Peyer's patch (tissue), 4 donors: ENCODE results near the gene KRTDAP. TPM values are rescaled to one million over a fixed set of nuclear protein-coding genes. Genes with fewer than 3 reads are reported as not detected.

Source experiments
- DNase-seq, 3 donors: peaks; one replicate each; pipeline ENCODE4 v3.0.0-alpha.2; 2017 to 2019
- H3K27ac ChIP-seq, 4 donors: fragments of 200-600 bp; sonication (generic); one replicate each; pipeline ENCODE4 v1.5.1; 2016 to 2019
- H3K27me3 ChIP-seq, 2 donors: fragments of 200-600 bp; sonication (generic); one replicate each; pipeline ENCODE4 v1.5.1; 2019
- H3K36me3 ChIP-seq, 3 donors: fragments of 200-600 bp; sonication (generic); one replicate each; pipeline ENCODE4 v1.5.1; 2016 to 2019
- H3K4me1 ChIP-seq, 4 donors: fragments of 200-600 bp; sonication (generic); one replicate each; pipeline ENCODE4 v1.5.1; 2016 to 2019
- H3K4me3 ChIP-seq, 4 donors: fragments of 200-600 bp; sonication (generic); 1 replicate in 3 of 4; 2 replicates in 1 of 4; pipeline ENCODE4 v1.5.1; 2016 to 2019; ENCODE audit warnings: mild to moderate bottlenecking in 1 of 4
- H3K9me3 ChIP-seq, 4 donors: fragments of 200-600 bp; sonication (generic); one replicate each; pipeline ENCODE4 v1.5.1; 2016 to 2019; ENCODE audit warnings: mild to moderate bottlenecking in 1 of 4
- CTCF ChIP-seq, 6 experiments: fragments of 450-650 bp in 4 of 6; fragments of 200-600 bp in 2 of 6; sonication (generic) in 1 of 6; IDR thresholded peaks; one replicate each; pipeline ENCODE4 v1.5.1; 2017 to 2019; ENCODE audit warnings: antibody characterized with exemption in 6 of 6, mild to moderate bottlenecking in 3 of 6, moderate library complexity in 1 of 6
- POLR2A ChIP-seq, 2 donors: fragments of 450-650 bp; IDR thresholded peaks; one replicate each; pipeline ENCODE4 v1.5.1; 2017; ENCODE audit warnings: antibody characterized with exemption in 2 of 2, mild to moderate bottlenecking in 2 of 2, moderate library complexity in 2 of 2
- total RNA-seq, 4 donors: library from RNA; depleted of rRNA; stranded (reverse); fragments of >200 nt; gene quantifications; one replicate each; pipeline ENCODE4 v1.1.0, GENCODE V29; 2016

The KRTDAP gene
- total RNA-seq, 4 donors from 2014 or later: not detected

GRCh38 chr19:35516310-35516709, 26.0 kb upstream of the KRTDAP start:
- TF ChIP-seq CTCF (IDR thresholded peaks at IDR 0.05) (no peak), POLR2A (IDR thresholded peaks at IDR 0.05) (no peak)
- Histone ChIP-seq H3K9me3 (no peaks in the 10 kb centered on the region), H3K27ac (no peak overlapping the region), H3K4me1 (no peaks in the 10 kb centered on the region), H3K36me3 (no peaks in the 10 kb centered on the region), H3K27me3 (no peaks in the 10 kb centered on the region), H3K4me3 (no peak overlapping the region)
- no peak for DNase-seq

GRCh38 chr19:35514282-35514809, 24.1 kb upstream of the KRTDAP start:
- Histone ChIP-seq H3K27ac (no peak overlapping the region), H3K9me3 (no peaks in the 10 kb centered on the region), H3K36me3 (no peaks in the 10 kb centered on the region), H3K4me3 (no peak overlapping the region), H3K27me3 (no peaks in the 10 kb centered on the region), H3K4me1 (peaks cover 0 to 13% (median 3%) of the 10 kb centered on the region in 4 donors)
- TF ChIP-seq CTCF (IDR thresholded peaks at IDR 0.05): no peak
- TF ChIP-seq POLR2A (IDR thresholded peaks at IDR 0.05): no peak
- no peak for DNase-seq

- H3K4me1 ChIP-seq: peaks cover 0 to 13% (median 3%) of the 10 kb centered on the region in 4 donors
- no peaks in the 10 kb centered on the region for H3K27me3 ChIP-seq
- TF ChIP-seq CTCF (IDR thresholded peaks at IDR 0.05) (no peak), POLR2A (IDR thresholded peaks at IDR 0.05) (no peak)
- no peak for DNase-seq
- H3K36me3 ChIP-seq: no peaks in the 10 kb centered on the region
- H3K9me3 ChIP-seq: no peaks in the 10 kb centered on the region
- H3K4me3 ChIP-seq: no peak within 1 kb of the TSS
- no peak within 1 kb of the TSS for H3K27ac ChIP-seq
Observed at GRCh38 chr19:35513628-35514281, 23.5 kb upstream of the KRTDAP start, which contains the start of gene DMKN. TSS of gene DMKN (minus strand) at chr19:35513649. CDS start at chr19:35513475, 174 bp downstream.

GRCh38 chr19:35512831-35513627, 22.8 kb upstream of the KRTDAP start:
- H3K4me1 ChIP-seq: peaks cover 0 to 13% (median 3%) of the 10 kb centered on the region in 4 donors
- no peak for DNase-seq
- no peaks in the 10 kb centered on the region for H3K36me3 ChIP-seq
- no peak overlapping the region for H3K27ac ChIP-seq
- no peak overlapping the region for H3K4me3 ChIP-seq
- H3K9me3 ChIP-seq: no peaks in the 10 kb centered on the region
- no peaks in the 10 kb centered on the region for H3K27me3 ChIP-seq
- TF ChIP-seq CTCF (IDR thresholded peaks at IDR 0.05) (no peak), POLR2A (IDR thresholded peaks at IDR 0.05) (no peak)

- H3K27ac ChIP-seq: no peak overlapping the region
- H3K27me3 ChIP-seq: no peaks in the 10 kb centered on the region
- H3K4me3 ChIP-seq: no peak overlapping the region
- DNase-seq: no peak
- no peaks in the 10 kb centered on the region for H3K9me3 ChIP-seq
- peaks cover 0 to 13% (median 3%) of the 10 kb centered on the region in 4 donors for H3K4me1 ChIP-seq
- TF ChIP-seq POLR2A (IDR thresholded peaks at IDR 0.05): no peak
- no peak for TF ChIP-seq CTCF (IDR thresholded peaks at IDR 0.05)
- H3K36me3 ChIP-seq: no peaks in the 10 kb centered on the region
Observed at GRCh38 chr19:35511337-35511736, 21.1 kb upstream of the KRTDAP start.
